Activated CD4-positive, alpha-beta memory T cell treated with anti-CD3 and anti-CD28 coated beads for 36 hours (primary cell): ENCODE results near the gene LIPA. TPM values are rescaled to one million over a fixed set of nuclear protein-coding genes. Genes with fewer than 3 reads are reported as not detected.

Experiments
- CTCF ChIA-PET: fragments of 350-600 bp; sonication (Branson Sonifier 250); formaldehyde crosslinking; loops from one replicate; lab custom pipeline; 2021; ENCODE audit warnings: antibody characterized with exemption, inconsistent platforms; lab: Charles Lee
- POLR2A ChIA-PET: fragments of 350-600 bp; sonication (Branson Sonifier 250); formaldehyde crosslinking; loops from one replicate; lab custom pipeline; 2021; ENCODE audit warnings: antibody characterized with exemption; lab: Charles Lee
- DNase-seq: peaks from one replicate; pipeline ENCODE4 v3.0.0-alpha.2; 2020
- H3K27ac Mint-ChIP-seq: one replicate; pipeline ENCODE4 v1.8.0; 2021; ENCODE audit warnings: mixed read lengths
- H3K27me3 Mint-ChIP-seq: one replicate; pipeline ENCODE4 v1.8.0; 2021; ENCODE audit warnings: mixed read lengths
- H3K36me3 Mint-ChIP-seq: one replicate; pipeline ENCODE4 v1.8.0; 2021; ENCODE audit warnings: mixed read lengths
- H3K4me1 Mint-ChIP-seq: one replicate; pipeline ENCODE4 v1.8.0; 2021; ENCODE audit warnings: low read depth, mixed read lengths
- H3K4me3 Mint-ChIP-seq: one replicate; pipeline ENCODE4 v1.8.0; 2021; ENCODE audit warnings: mild to moderate bottlenecking, mixed read lengths
- H3K9me3 Mint-ChIP-seq: one replicate; pipeline ENCODE4 v1.8.0; 2021; ENCODE audit warnings: mixed read lengths
- intact Hi-C: fragments of 100-400 bp; cut with micrococcal nuclease; formaldehyde crosslinking; loops from one replicate; pipeline ENCODE4 v1.15.1; 2023
- total RNA-seq, 2 experiments: library from RNA; stranded (reverse); gene quantifications; one replicate each; pipeline ENCODE4 v1.2.3, GENCODE V29; 2021

LIPA gene
- total RNA-seq, 2 experiments from 2014 or later, result 22.7 to 23.8 TPM

- Mint-ChIP-seq H3K4me3 (no peak overlapping the region), H3K27ac (no peak overlapping the region), H3K36me3 (peaks cover 6% of the 10 kb centered on the region), H3K9me3 (no peaks in the 10 kb centered on the region), H3K27me3 (no peaks in the 10 kb centered on the region), H3K4me1 (peaks cover 10% of the 10 kb centered on the region)
- ChIA-PET CTCF (no interaction called here), POLR2A (no interaction called here)
- intact Hi-C loops, result no loop called here
- no peak for DNase-seq
These were observed 15.3 kb downstream of the LIPA start for GRCh38 chr10:89236226-89236797.

- intact Hi-C loops, result no loop called here
- Mint-ChIP-seq H3K9me3 (no peaks in the 10 kb centered on the region), H3K4me3 (no peak overlapping the region)
These were observed 16.3 kb downstream of the LIPA start for GRCh38 chr10:89235073-89235798.

DNA sequence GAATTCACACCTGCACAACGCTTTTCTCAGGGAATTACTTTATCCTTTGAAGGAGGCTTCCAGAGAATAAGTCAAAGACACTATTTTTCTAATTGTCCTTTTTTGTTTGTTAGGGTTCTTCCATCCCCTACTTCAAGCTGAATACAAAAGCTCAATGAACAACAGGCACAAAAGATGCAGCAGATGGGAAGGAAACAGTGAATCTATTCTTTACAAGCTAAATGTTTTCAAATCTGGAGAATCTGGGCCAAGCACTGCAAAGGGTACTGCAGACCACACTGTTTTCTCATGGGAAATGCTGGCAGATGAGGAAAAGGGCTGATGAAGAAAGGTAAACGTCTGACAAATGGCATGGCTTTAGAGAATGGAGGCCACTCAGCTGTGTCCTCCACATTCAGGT, 18.5 kb downstream of the LIPA start:
- ChIA-PET POLR2A (no interaction called here), CTCF (interaction anchor here (1.1 kb wide), 1 partner anchor 15 kb away, joined by 4 read pairs; no protein-coding TSS in a partner anchor)
- Mint-ChIP-seq H3K4me3 (no peak overlapping the region), H3K4me1 (peaks cover 12% of the 10 kb centered on the region), H3K36me3 (peaks cover 5% of the 10 kb centered on the region), H3K27ac (no peak overlapping the region), H3K9me3 (no peaks in the 10 kb centered on the region), H3K27me3 (no peaks in the 10 kb centered on the region)
- intact Hi-C loops, result no loop called here
- no peak for DNase-seq

More at GRCh38 chr10:89235073-89235798, 16.3 kb downstream of the LIPA start:
- ChIA-PET CTCF (interaction anchor here (0.9 to 1.6 kb wide), 3 partner anchors 9 to 17 kb away, joined by 3 to 9 read pairs (median 4); no protein-coding TSS in a partner anchor), POLR2A (no interaction called here)
- Mint-ChIP-seq H3K36me3 (peaks cover 6% of the 10 kb centered on the region), H3K27me3 (no peaks in the 10 kb centered on the region), H3K27ac (no peak overlapping the region), H3K4me1 (peaks cover 10% of the 10 kb centered on the region)
- peak; percentile 28 for DNase-seq

DNA sequence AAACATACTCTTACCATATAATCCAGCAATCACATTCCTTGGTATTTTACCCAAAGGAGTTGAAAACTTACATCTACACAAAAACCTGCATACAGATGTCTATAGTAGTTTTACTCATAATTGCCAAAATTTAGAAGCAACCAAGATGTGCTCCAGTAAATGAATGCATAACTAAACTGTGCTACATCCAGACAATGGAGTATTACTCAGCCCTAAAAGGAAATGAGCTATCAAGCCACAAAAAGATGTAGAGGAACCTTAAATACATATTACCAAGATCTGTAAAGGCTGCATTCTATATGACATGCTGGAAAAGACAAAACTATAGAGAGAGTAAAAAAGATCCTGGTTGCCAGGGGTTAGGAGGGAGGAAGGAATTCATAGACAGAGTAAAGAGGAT, 22.6 kb downstream of the LIPA start:
- Mint-ChIP-seq H3K36me3 (peaks cover 9% of the 10 kb centered on the region), H3K9me3 (no peaks in the 10 kb centered on the region), H3K4me3 (no peak overlapping the region), H3K27me3 (no peaks in the 10 kb centered on the region), H3K4me1 (peaks cover 2% of the 10 kb centered on the region), H3K27ac (no peak overlapping the region)
- DNase-seq, result no peak
- ChIA-PET CTCF (interaction anchor here (0.5 to 3.1 kb wide), 3 partner anchors 11 to 1639 kb away, joined by 3 to 12 read pairs (median 8); no protein-coding TSS in a partner anchor), POLR2A (no interaction called here)
- intact Hi-C loops, result no loop called here

GRCh38 chr10:89228146-89228545, 23.4 kb downstream of the LIPA start:
- H3K27me3 Mint-ChIP-seq, result no peaks in the 10 kb centered on the region
- DNase-seq, result no peak
- POLR2A ChIA-PET, result no interaction called here
- intact Hi-C loops, result no loop called here
- no peaks in the 10 kb centered on the region for H3K9me3 Mint-ChIP-seq
- H3K36me3 Mint-ChIP-seq, result peaks cover 6% of the 10 kb centered on the region
- H3K4me1 Mint-ChIP-seq, result peaks cover 2% of the 10 kb centered on the region
- H3K27ac Mint-ChIP-seq, result no peak overlapping the region
- H3K4me3 Mint-ChIP-seq, result no peak overlapping the region
- CTCF ChIA-PET, result interaction anchor here (1.3 to 3.1 kb wide), 2 partner anchors 10 to 198 kb away, joined by 3 to 12 read pairs; no protein-coding TSS in a partner anchor

DNA sequence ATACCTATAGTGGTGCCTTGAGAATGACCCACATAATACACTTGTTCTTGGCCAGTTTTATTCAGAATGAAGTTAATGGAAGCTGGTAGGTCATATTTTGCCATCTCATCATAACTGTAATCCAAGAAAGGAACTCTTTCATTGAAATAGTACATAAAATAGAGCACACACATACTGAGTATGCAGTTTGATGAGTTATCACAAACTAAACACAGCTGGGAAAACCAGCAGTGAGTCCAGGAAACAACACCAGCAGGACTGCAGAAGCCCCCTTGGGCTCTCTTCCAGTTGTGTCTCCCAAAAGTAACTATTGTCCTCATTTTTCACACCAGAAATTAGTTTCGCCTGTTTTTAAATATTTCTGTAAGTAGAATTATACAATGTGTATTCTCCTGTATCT, 24.7 kb downstream of the LIPA start:
- Mint-ChIP-seq H3K27ac (no peak overlapping the region), H3K4me3 (no peak overlapping the region), H3K27me3 (no peaks in the 10 kb centered on the region), H3K9me3 (no peaks in the 10 kb centered on the region), H3K36me3 (peaks cover 6% of the 10 kb centered on the region), H3K4me1 (peaks cover 2% of the 10 kb centered on the region)
- intact Hi-C loops, result no loop called here
- no peak for DNase-seq
- ChIA-PET POLR2A (no interaction called here), CTCF (no interaction called here)

DNA sequence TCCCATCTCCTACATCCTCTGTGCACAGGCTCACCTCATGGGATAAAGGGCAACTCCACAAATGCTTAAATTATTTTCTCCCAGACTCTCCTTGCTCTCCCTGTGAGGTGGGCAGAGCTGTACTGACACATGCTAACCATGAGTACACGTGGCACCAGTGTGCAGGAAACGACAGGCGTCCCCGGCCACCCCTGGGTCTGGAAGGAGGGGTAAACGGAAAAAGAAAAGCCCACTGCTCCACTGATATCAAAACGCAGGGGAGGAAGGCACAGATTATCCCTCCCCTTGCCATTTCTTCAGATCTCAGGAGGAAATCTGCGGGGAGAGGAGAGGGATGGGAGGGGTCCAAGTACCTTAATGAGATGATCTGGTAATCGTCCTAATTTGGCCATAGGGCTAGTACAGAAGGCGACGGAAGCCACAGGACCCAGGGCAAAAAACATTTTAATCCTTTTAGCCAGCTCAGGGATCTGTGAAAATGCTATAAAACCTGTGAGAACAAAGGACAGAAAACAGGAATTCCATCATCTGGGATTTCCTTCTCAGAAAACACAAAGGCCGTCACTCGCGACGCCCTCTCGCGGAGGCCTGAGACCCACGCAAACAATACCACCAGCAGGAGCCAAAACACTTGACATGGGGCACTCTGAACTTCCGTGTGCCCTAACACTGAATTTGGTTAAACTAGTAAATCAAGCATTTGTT, 26.7 kb downstream of the LIPA start:
- CTCF ChIA-PET, result interaction anchor here (0.9 to 1.3 kb wide), 4 partner anchors 11 to 290 kb away, joined by 3 to 5 read pairs (median 3); no protein-coding TSS in a partner anchor
- POLR2A ChIA-PET, result no interaction called here
- intact Hi-C loops, result no loop called here
- no peak for DNase-seq
- Mint-ChIP-seq H3K4me3 (no peak overlapping the region), H3K36me3 (peaks cover 6% of the 10 kb centered on the region), H3K4me1 (peaks cover 2% of the 10 kb centered on the region), H3K9me3 (no peaks in the 10 kb centered on the region), H3K27ac (no peak overlapping the region), H3K27me3 (no peaks in the 10 kb centered on the region)

GRCh38 chr10:89221919-89222318, 29.7 kb downstream of the LIPA start:
- Mint-ChIP-seq H3K9me3 (no peaks in the 10 kb centered on the region), H3K4me1 (peaks cover 7% of the 10 kb centered on the region), H3K36me3 (no peaks in the 10 kb centered on the region), H3K27me3 (no peaks in the 10 kb centered on the region), H3K4me3 (no peak overlapping the region), H3K27ac (no peak overlapping the region)
- no peak for DNase-seq
- CTCF ChIA-PET, result interaction anchor here (0.7 to 1.6 kb wide), 3 partner anchors 193 to 392 kb away, joined by 3 to 10 read pairs (median 6); no protein-coding TSS in a partner anchor
- POLR2A ChIA-PET, result no interaction called here
- intact Hi-C loops, result no loop called here

DNA sequence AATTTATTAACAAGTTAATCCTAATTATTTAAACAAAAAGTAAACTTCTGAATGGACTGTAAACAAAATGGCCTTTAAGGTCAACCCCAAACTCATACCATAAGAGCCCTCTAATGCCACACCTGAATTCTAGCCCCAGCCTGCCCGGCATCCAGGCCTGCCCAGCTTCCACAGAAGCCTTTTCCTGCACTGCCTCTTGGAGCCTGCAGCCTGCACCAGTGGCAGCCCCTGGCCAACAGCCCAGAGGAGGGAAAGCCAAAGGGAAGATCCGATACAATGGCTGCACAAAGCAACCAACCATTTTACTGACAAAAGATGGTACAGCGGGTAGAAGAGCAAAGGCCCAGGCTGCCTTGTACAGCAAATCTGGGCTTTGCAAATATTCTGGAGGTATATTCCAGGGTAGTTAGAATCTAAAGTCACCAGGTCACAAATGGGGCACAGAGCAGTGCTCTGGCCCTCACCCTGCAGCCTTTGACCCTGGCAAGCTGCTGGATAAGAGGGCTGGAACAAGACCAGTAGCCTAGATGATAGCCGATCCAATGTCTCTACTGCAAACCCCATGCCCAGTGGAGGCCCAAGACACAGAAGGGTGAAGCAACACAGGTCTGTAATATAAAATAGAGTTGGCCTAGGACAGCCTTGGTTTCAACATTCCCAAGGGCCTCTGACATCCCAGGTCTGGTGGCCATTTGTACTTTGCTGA, 31.9 kb downstream of the LIPA start:
- Mint-ChIP-seq H3K27ac (no peak overlapping the region), H3K4me3 (no peak overlapping the region), H3K4me1 (peaks cover 7% of the 10 kb centered on the region), H3K27me3 (no peaks in the 10 kb centered on the region), H3K36me3 (peaks cover 4% of the 10 kb centered on the region), H3K9me3 (no peaks in the 10 kb centered on the region)
- ChIA-PET CTCF (interaction anchor here (3.0 to 4.0 kb wide), 2 partner anchors 189 to 284 kb away, joined by 98 read pairs; no protein-coding TSS in a partner anchor), POLR2A (no interaction called here)
- intact Hi-C loops, result no loop called here
- DNase-seq, result no peak

- no peak overlapping the region for H3K27ac Mint-ChIP-seq
- intact Hi-C loops, result loop anchor here (1.0 to 2.0 kb wide), 5 partner anchors 33 to 383 kb away; partner anchors contain the start of gene LIPA
- POLR2A ChIA-PET, result interaction anchor here (0.7 kb wide), 1 partner anchor 226 kb away, joined by 3 read pairs; no protein-coding TSS in a partner anchor
These were observed 34.3 kb downstream of the LIPA start for GRCh38 chr10:89217057-89217990.

More at GRCh38 chr10:89217057-89217990, 34.3 kb downstream of the LIPA start:
- no peak overlapping the region for H3K4me3 Mint-ChIP-seq
- CTCF ChIA-PET, result interaction anchor here (0.6 to 4.0 kb wide), 71 partner anchors 10 to 412 kb away, joined by 3 to 98 read pairs (median 4); partner anchors contain the start of genes CH25H, FAS, IFIT1 and LIPA
- peaks cover 9% of the 10 kb centered on the region for H3K4me1 Mint-ChIP-seq
- H3K36me3 Mint-ChIP-seq, result peaks cover 4% of the 10 kb centered on the region
- no peaks in the 10 kb centered on the region for H3K27me3 Mint-ChIP-seq
- DNase-seq, result peak; percentile 70
- H3K9me3 Mint-ChIP-seq, result no peaks in the 10 kb centered on the region
